22Rv1 (cell line): ENCODE data around the gene OGDH.

Experiments
- H3K27ac ChIP-seq: fragments of 450-650 bp; 2 replicates; pipeline ENCODE4 v1.5.1; 2017
- CTCF ChIP-seq: fragments of 450-650 bp; IDR thresholded peaks from 2 replicates; pipeline ENCODE4 v1.5.1; 2017; ENCODE audit warnings: mild to moderate bottlenecking
- ZFX ChIP-seq: fragments of 450-650 bp; IDR thresholded peaks from 2 replicates; pipeline ENCODE4 v1.6.1; 2017; ENCODE audit warnings: antibody characterized with exemption, borderline replicate concordance

Gene OGDH

GRCh38 chr7:44565097-44565794 lies 41.2 kb upstream of the OGDH start:
- H3K27ac ChIP-seq, result peak overlapping the region; percentile 30; the same call in 1 of the 2 replicates
- TF ChIP-seq CTCF (peak; percentile 99), ZFX (no peak)

- TF ChIP-seq ZFX (no peak), CTCF (peak; percentile 75)
- peak overlapping the region; percentile 30; the same call in 1 of the 2 replicates for H3K27ac ChIP-seq
Measured at GRCh38 chr7:44565795-44566559, 40.5 kb upstream of the OGDH start.

GRCh38 chr7:44566680-44567079 lies 39.7 kb upstream of the OGDH start:
- TF ChIP-seq CTCF (no peak), ZFX (no peak)
- peak overlapping the region; percentile 17; the same call in 1 of the 2 replicates for H3K27ac ChIP-seq

- no peak overlapping the region for H3K27ac ChIP-seq
- TF ChIP-seq ZFX, result no peak
- TF ChIP-seq CTCF, result no peak
Measured at GRCh38 chr7:44567884-44568283, 38.5 kb upstream of the OGDH start.

GRCh38 chr7:44568771-44569560 lies 37.5 kb upstream of the OGDH start:
- no peak overlapping the region for H3K27ac ChIP-seq
- TF ChIP-seq CTCF, result no peak
- TF ChIP-seq ZFX, result no peak

- TF ChIP-seq CTCF, result no peak
- no peak for TF ChIP-seq ZFX
- H3K27ac ChIP-seq, result no peak overlapping the region
Measured at GRCh38 chr7:44569959-44570358, 36.5 kb upstream of the OGDH start.
